M059J (cell line): Measurements from ENCODE around the gene VWC2L. TPM values are rescaled to one million over a fixed set of nuclear protein-coding genes. Genes with fewer than 3 reads are reported as not detected.

Source experiments
- DNase-seq: peaks from one replicate; pipeline ENCODE4 v3.0.0-alpha.2; 2012; ENCODE audit warnings: low read depth
- total RNA-seq: library from RNA; depleted of rRNA; stranded (reverse); fragments of >200 nt; shearing (Covaris generic); gene quantifications from 2 replicates; pipeline ENCODE4 v1.2.3, GENCODE V29; 2014; rRNA removed

The VWC2L gene
- total RNA-seq = 0.02 TPM in 1 of 2 replicates, not detected in the other

- DNase-seq = peak; percentile 68
Observed at GRCh38 chr2:214410918-214411554, at the start of gene VWC2L. VWC2L (plus strand) TSS chr2:214411054; CDS start chr2:214414194, 3,140 bp downstream.

GRCh38 chr2:214361116-214361515 lies 49.7 kb upstream of the VWC2L start:
- DNase-seq = no peak

- DNase-seq = no peak
Observed at GRCh38 chr2:214365549-214365948, 45.3 kb upstream of the VWC2L start.

GRCh38 chr2:214367171-214367570 lies 43.7 kb upstream of the VWC2L start:
- no peak for DNase-seq

- no peak for DNase-seq
Observed at GRCh38 chr2:214376618-214377285, 34.1 kb upstream of the VWC2L start.

- peak; percentile 36 for DNase-seq
Observed at GRCh38 chr2:214377286-214377624, 33.6 kb upstream of the VWC2L start.

GRCh38 chr2:214378455-214379103 lies 32.3 kb upstream of the VWC2L start:
- peak; percentile 13 for DNase-seq

GRCh38 chr2:214379227-214379626 lies 31.6 kb upstream of the VWC2L start:
- no peak for DNase-seq

- no peak for DNase-seq
Observed at GRCh38 chr2:214380681-214381080, 30.2 kb upstream of the VWC2L start.

- DNase-seq = no peak
Observed at GRCh38 chr2:214382229-214382628, 28.6 kb upstream of the VWC2L start.

- no peak for DNase-seq
Observed at GRCh38 chr2:214386720-214387119, 24.1 kb upstream of the VWC2L start.

GRCh38 chr2:214389334-214389733 lies 21.5 kb upstream of the VWC2L start:
- DNase-seq = no peak

GRCh38 chr2:214393796-214394195 lies 17.1 kb upstream of the VWC2L start:
- DNase-seq = no peak

GRCh38 chr2:214395040-214395439 lies 15.8 kb upstream of the VWC2L start:
- peak; percentile 3 for DNase-seq

- DNase-seq = no peak
Observed at GRCh38 chr2:214401580-214401979, 9.3 kb upstream of the VWC2L start.

- peak; percentile 8 for DNase-seq
Observed at GRCh38 chr2:214410128-214410775, 602 bp upstream of the VWC2L start.

- no peak for DNase-seq
Observed at GRCh38 chr2:214412679-214413078, 1.8 kb downstream of the VWC2L start.

- DNase-seq = peak; percentile 1
Observed at GRCh38 chr2:214436470-214436869, 25.6 kb downstream of the VWC2L start.

- no peak for DNase-seq
Observed at GRCh38 chr2:214450118-214450894, 39.5 kb downstream of the VWC2L start.

GRCh38 chr2:214451516-214452275 lies 40.8 kb downstream of the VWC2L start:
- DNase-seq = no peak
